K562 (cell line): ENCODE data around the gene LCN1. TPM values are rescaled to one million over a fixed set of nuclear protein-coding genes. Genes with fewer than 3 reads are reported as not detected.
A peak's percentile ranks its signal among the peaks of the same experiment; 100 is the strongest.

Source experiments
- ATAC-seq: fragments of 200-7000 bp; cut with Tn5 transposase; 3 replicates; pipeline ENCODE4 v1.9.1; 2020; ENCODE audit warnings: moderate library complexity
- BruUV-seq: library from RNA; stranded (reverse); fragments of 400-500 nt; replicated peaks from 2 replicates; lab custom pipeline; 2021; lab: Mats Ljungman, UMichigan
- CTCF ChIA-PET: fragments of 300-600 bp; formaldehyde crosslinking; extraction: SDS; loops from one replicate; lab custom pipeline; 2021; ENCODE audit warnings: low intra/inter-chr PET ratio; lab: Yijun Ruan, JAX
- POLR2A ChIA-PET: fragments of 300-600, 350-650 bp; sonication (Branson Sonifier 250); formaldehyde crosslinking; extraction: SDS; loops from one replicate; lab custom pipeline; 2021; ENCODE audit warnings: antibody characterized with exemption, inconsistent platforms; lab: Yijun Ruan, JAX
- DNase-seq, 4 experiments: peaks; one replicate each; pipeline versions ENCODE4 v3.0.0 to v3.0.0-alpha.2; 2011 to 2018; ENCODE audit warnings: low spot score in 3 of 4, mixed read lengths in 3 of 4; ENCODE audit errors: extremely low read depth in 1 of 4
- FAIRE-seq: peaks from 2 replicates; lab custom pipeline; 2011; peaks lifted over from hg19 to GRCh38; lab: Jason Lieb, UNC
- H2AFZ ChIP-seq: 2 replicates; pipeline ENCODE4 v1.6.0; 2011; ENCODE audit warnings: low read depth, low read length, control low read depth, inconsistent platforms
- H3K27ac ChIP-seq: fragments of 200-600 bp; 3 replicates; pipeline ENCODE4 v1.8.0; 2011; ENCODE audit warnings: low read depth, mild to moderate bottlenecking, control low read depth, inconsistent platforms, low read length, moderate library complexity, mixed read lengths; ENCODE audit errors: extremely low read depth
- H3K27me3 ChIP-seq, 2 experiments: fragments of 300-600 bp in 1 of 2; 2 replicates in 1 of 2; 3 replicates in 1 of 2; pipeline versions ENCODE4 v1.6.0 to v1.8.0; 2011; ENCODE audit warnings: inconsistent platforms in 2 of 2, low read length in 2 of 2, mild to moderate bottlenecking in 1 of 2, mixed read lengths in 1 of 2, moderate library complexity in 1 of 2; ENCODE audit not compliant: control insufficient read depth in 2 of 2, insufficient read depth in 2 of 2
- H3K36me3 ChIP-seq: fragments of 300-600 bp; 3 replicates; pipeline ENCODE4 v1.8.0; 2011; ENCODE audit warnings: mild to moderate bottlenecking, low read length, inconsistent platforms; ENCODE audit not compliant: control insufficient read depth, insufficient read depth
- H3K4me1 ChIP-seq, 2 experiments: fragments of 200-600 bp in 1 of 2; replicated peaks in 1 of 2; 2 replicates in 1 of 2; 3 replicates in 1 of 2; pipeline versions ENCODE4 v1.5.1 to v1.8.0; 2011; ENCODE audit warnings: inconsistent platforms in 2 of 2, low read length in 2 of 2, mild to moderate bottlenecking in 1 of 2, mixed read lengths in 1 of 2, moderate library complexity in 1 of 2; ENCODE audit not compliant: control insufficient read depth in 2 of 2, insufficient read depth in 2 of 2
- H3K4me2 ChIP-seq: 2 replicates; pipeline ENCODE4 v1.6.1; 2011; ENCODE audit warnings: low read length, control low read depth, inconsistent platforms, mixed read lengths; ENCODE audit not compliant: insufficient read depth
- H3K4me3 ChIP-seq: fragments of 200-600 bp; sonication (generic), shearing (Covaris generic); 2 replicates; pipeline ENCODE4 v1.5.1; 2016; ENCODE audit warnings: control low read depth, inconsistent platforms
- H3K79me2 ChIP-seq: fragments of 200-600 bp; 3 replicates; pipeline ENCODE4 v1.8.0; 2011; ENCODE audit warnings: low read length, inconsistent platforms; ENCODE audit not compliant: control insufficient read depth, insufficient read depth
- H3K9ac ChIP-seq, 2 experiments: 2 replicates each; pipeline versions ENCODE4 v1.6.0 to v1.6.1; 2011; ENCODE audit warnings: low read depth in 2 of 2, low read length in 2 of 2, control low read depth in 1 of 2, inconsistent platforms in 1 of 2, mild to moderate bottlenecking in 1 of 2, mixed read lengths in 1 of 2; ENCODE audit not compliant: insufficient read depth in 1 of 2
- H3K9me1 ChIP-seq: one replicate; pipeline ENCODE4 v1.6.0; 2011; ENCODE audit warnings: inconsistent platforms, mild to moderate bottlenecking, low read length, moderate library complexity; ENCODE audit not compliant: control insufficient read depth, insufficient read depth
- H3K9me3 ChIP-seq: replicated peaks from 2 replicates; pipeline ENCODE4 v1.5.1; 2011; ENCODE audit warnings: low read depth, low read length, inconsistent platforms; ENCODE audit not compliant: control insufficient read depth, insufficient read depth
- H4K20me1 ChIP-seq: replicated peaks from 2 replicates; pipeline ENCODE4 v1.6.1; 2011; ENCODE audit warnings: low read length, inconsistent platforms, mixed read lengths; ENCODE audit not compliant: control insufficient read depth, insufficient read depth
- ARHGAP35 ChIP-seq: fragments of 450-650 bp; IDR thresholded peaks from 2 replicates; pipeline ENCODE4 v1.6.1; 2018; ENCODE audit not compliant: partially characterized antibody
- CREB3 ChIP-seq: fragments of 450-650 bp; conservative IDR thresholded peaks from 2 replicates; pipeline ENCODE4 v1.6.1; 2016; ENCODE audit warnings: missing genetic modification characterization, low read depth, mild to moderate bottlenecking, missing compliant biosample characterization, moderate library complexity
- CREB5 ChIP-seq: fragments of 250-450 bp; sonication (Bioruptor Pico); IDR thresholded peaks from 2 replicates; pipeline ENCODE4 v1.5.0; 2020; ENCODE audit warnings: mild to moderate bottlenecking
- E2F4 ChIP-seq: sonication (generic); formaldehyde crosslinking; IDR thresholded peaks from 2 replicates; pipeline ENCODE4 v1.8.0; 2022; ENCODE audit warnings: mild to moderate bottlenecking, low read depth, missing genetic modification reagents
- FOSL1 ChIP-seq: fragments of 200-800 bp; sonication (Bioruptor generic); conservative IDR thresholded peaks from 2 replicates; pipeline ENCODE4 v1.6.1; 2016; ENCODE audit warnings: missing genetic modification characterization, missing compliant biosample characterization
- MAFK ChIP-seq: IDR thresholded peaks from 2 replicates; pipeline ENCODE4 v1.6.1; 2011; ENCODE audit warnings: low read length, improper control_type of control experiment
- MCM7 ChIP-seq, 2 experiments: fragments of 450-650 bp; IDR thresholded peaks; 2 replicates each; pipeline ENCODE4 v1.6.1; 2016 to 2018
- POLR2A ChIP-seq: fragments of 450-650 bp; conservative IDR thresholded peaks from 2 replicates; pipeline ENCODE4 v1.6.1; 2016
- PURB ChIP-seq: sonication (generic); formaldehyde crosslinking; IDR thresholded peaks from 2 replicates; pipeline ENCODE4 v1.9.0; 2021; ENCODE audit warnings: low read depth, mild to moderate bottlenecking, missing genetic modification reagents
- RAD21 ChIP-seq, 2 experiments: fragments of 250-450 bp in 1 of 2; fragments of 450-650 bp in 1 of 2; sonication (Bioruptor Pico) in 1 of 2; formaldehyde crosslinking in 1 of 2; IDR thresholded peaks in 1 of 2; conservative IDR thresholded peaks in 1 of 2; 2 replicates each; pipeline versions ENCODE4 v1.4.0 to v1.8.0; 2020 to 2022; ENCODE audit warnings: mild to moderate bottlenecking in 2 of 2, moderate library complexity in 1 of 2
- SAP30 ChIP-seq: fragments of 200-600 bp; sonication (generic); IDR thresholded peaks from 2 replicates; pipeline ENCODE4 v1.6.1; 2012; ENCODE audit warnings: borderline replicate concordance, low read depth, mild to moderate bottlenecking, moderate library complexity, low read length, control low read depth, inconsistent platforms; ENCODE audit not compliant: insufficient read depth, poor library complexity, severe bottlenecking
- SMAD1 ChIP-seq: fragments of 150-350 bp; IDR thresholded peaks from 2 replicates; pipeline ENCODE4 v1.6.1; 2014; ENCODE audit warnings: low read length, low read depth; ENCODE audit not compliant: partially characterized antibody
- WGBS: fragments of 100-300 bp; shearing (Covaris generic); methylation state at CpG from one replicate; pipeline ENCODE4 v1.1.6; 2016; ENCODE audit warnings: low coverage, mixed read lengths; ENCODE audit not compliant: insufficient coverage; ENCODE audit errors: missing lambda C conversion rate; 5-methylcytosine and 5-hydroxymethylcytosine counted together
- in situ Hi-C: fragments of 300-500 bp; cut with MboI; formaldehyde crosslinking; loops from 4 replicates; pipeline ENCODE4 v1.15.0; 2018; ENCODE audit warnings: inconsistent platforms, mixed read lengths
- intact Hi-C: fragments of 100-400 bp; cut with micrococcal nuclease; formaldehyde crosslinking; loops from 2 replicates; pipeline ENCODE4 v1.14.2; 2022
- polyA plus RNA-seq, 8 experiments: library from polyadenylated mRNA; depleted of rRNA in 4 of 8; stranded (reverse) in 5 of 8; unstranded in 3 of 8; fragments of >200 nt; fragmentation: Nextera tagmentation in 2 of 8; fragmentation: Illumina TruSeq in 1 of 8; extraction: Ambion mirVana in 2 of 8; extraction: Trizol in 1 of 8; gene quantifications; 2 replicates each; pipeline versions ENCODE4 v1.2.1 to v1.2.3, GENCODE V29; 2011 to 2014; ENCODE audit warnings: inconsistent platforms in 1 of 8, missing spikeins in 1 of 8
- total RNA-seq, 7 experiments: library from RNA; depleted of rRNA in 6 of 7; stranded (reverse); fragments of >200 nt in 6 of 7; fragmentation: Illumina TruSeq in 2 of 7; extraction: Trizol in 2 of 7; gene quantifications; 2 replicates each; pipeline versions ENCODE4 v1.2.1 to v1.2.3, GENCODE V29; 2011 to 2021; ENCODE audit warnings: low replicate concordance in 1 of 7

LCN1 gene
- total and polyA plus RNA-seq, 9 of the 15 experiments (the other 6 are each of a cell fraction or from before 2014, with no cell fraction given): not detected

- TF ChIP-seq E2F4 (CRISPR knock-in tag) (no peak), FOSL1 (tag) (peak; percentile 69), MAFK (no peak), ARHGAP35 (no peak), CREB5 (CRISPR knock-in tag) (no peak), MCM7 (IDR thresholded peaks at IDR 0.05) (no peak)
Measured at GRCh38 chr9:135561391-135562234, 40.4 kb downstream of the LCN1 start, which contains the start of gene PAEP (continued).

GRCh38 chr9:135562235-135562745 lies 41.0 kb downstream of the LCN1 start:
- DNase-seq (no peak), FAIRE-seq (no peak), ATAC-seq (no peak)
- Histone ChIP-seq H3K4me1 (peaks cover 0 to 14% of the 10 kb centered on the region in 2 experiments; a peak in 3 of 5 replicates), H3K4me3 (no peak overlapping the region), H3K36me3 (no peaks in the 10 kb centered on the region), H3K79me2 (no peaks in the 10 kb centered on the region), H3K4me2 (no peak overlapping the region), H3K27me3 (peaks cover 5 to 59% of the 10 kb centered on the region in 2 experiments; a peak in 4 of 5 replicates), H3K9me3 (no peaks in the 10 kb centered on the region), H3K9me1 (peaks cover 4% of the 10 kb centered on the region), H3K27ac (no peak overlapping the region), H3K9ac (no peak overlapping the region), H4K20me1 (no peaks in the 10 kb centered on the region), H2AFZ (no peak overlapping the region)
- CTCF ChIA-PET: interaction anchor here (0.6 kb wide), 1 partner anchor 1026 kb away, joined by 3 read pairs; no protein-coding TSS in a partner anchor
- 2% methylated on average over 16 of the region's 17 CpGs for WGBS
- TF ChIP-seq PURB (CRISPR knock-in tag): no peak
- no peak for TF ChIP-seq POLR2A
- no peak for TF ChIP-seq RAD21 (CRISPR knock-in tag; conservative IDR thresholded peaks at IDR 0.05 in 1 of 2, IDR thresholded peaks at IDR 0.05 in 1 of 2)
- no peak for TF ChIP-seq SMAD1
- no peak for TF ChIP-seq SAP30
- no peak for TF ChIP-seq CREB3 (tag)
- BruUV-seq: no TSS peak
- POLR2A ChIA-PET: interaction anchor here (0.6 kb wide), 1 partner anchor 30 kb away, joined by 3 read pairs; no protein-coding TSS in a partner anchor
- intact Hi-C loops (no loop called here), in situ Hi-C loops (no loop called here)
